CD4-positive, CD25-positive, alpha-beta regulatory T cell (primary cell): ENCODE data around the gene CALM3. TPM values are rescaled to one million over a fixed set of nuclear protein-coding genes. Genes with fewer than 3 reads are reported as not detected.

Experiments used
- ATAC-seq, 2 donors: fragments of 150-1000 bp; cut with Tn5 transposase; one replicate each; pipeline ENCODE4 v1.10.0; 2021; ENCODE audit warnings: low read depth in 2 of 2, moderate number of reproducible peaks in 2 of 2, moderate library complexity in 1 of 2
- DNase-seq, 3 donors: peaks; one replicate each; pipeline versions ENCODE4 v3.0.0 to v3.0.0-alpha.2; 2012 to 2022; ENCODE audit warnings: mixed read lengths in 1 of 3
- H3K27ac ChIP-seq: one replicate; pipeline ENCODE4 v1.7.0; 2013; ENCODE audit warnings: mild to moderate bottlenecking, low read length; ENCODE audit not compliant: insufficient read depth, poor library complexity, severe bottlenecking
- H3K27me3 ChIP-seq: one replicate; pipeline ENCODE4 v1.7.0; 2013; ENCODE audit warnings: low read length; ENCODE audit not compliant: control insufficient read depth, insufficient read depth
- H3K36me3 ChIP-seq: one replicate; pipeline ENCODE4 v1.7.0; 2013; ENCODE audit warnings: mild to moderate bottlenecking, low read length, moderate library complexity; ENCODE audit not compliant: control insufficient read depth, insufficient read depth
- H3K4me1 ChIP-seq: 2 replicates; pipeline ENCODE4 v1.7.0; 2013; ENCODE audit warnings: mild to moderate bottlenecking, low read length; ENCODE audit not compliant: insufficient read depth, control insufficient read depth, poor library complexity, severe bottlenecking
- H3K4me3 ChIP-seq: one replicate; pipeline ENCODE4 v1.7.0; 2013; ENCODE audit warnings: low read depth, mild to moderate bottlenecking, low read length, moderate library complexity
- H3K9me3 ChIP-seq, 2 experiments: 1 replicate in 1 of 2; 2 replicates in 1 of 2; pipeline ENCODE4 v1.7.0; 2013; ENCODE audit warnings: low read length in 2 of 2, mild to moderate bottlenecking in 1 of 2, moderate library complexity in 1 of 2; ENCODE audit not compliant: control insufficient read depth in 2 of 2
- H3K27ac Mint-ChIP-seq, 3 donors: one replicate each; pipeline ENCODE4 v1.8.0; 2020 to 2022; ENCODE audit warnings: mild to moderate bottlenecking in 3 of 3, mixed read lengths in 3 of 3, moderate library complexity in 2 of 3
- H3K27me3 Mint-ChIP-seq: one replicate; pipeline ENCODE4 v1.8.0; 2022; ENCODE audit warnings: mild to moderate bottlenecking, mixed read lengths
- H3K36me3 Mint-ChIP-seq: one replicate; pipeline ENCODE4 v1.8.0; 2020; ENCODE audit warnings: mixed read lengths
- H3K4me1 Mint-ChIP-seq, 4 donors: one replicate each; pipeline ENCODE4 v1.8.0; 2020 to 2022; ENCODE audit warnings: mixed read lengths in 4 of 4, mild to moderate bottlenecking in 1 of 4
- H3K4me3 Mint-ChIP-seq, 4 donors: one replicate each; pipeline ENCODE4 v1.8.0; 2020 to 2022; ENCODE audit warnings: mild to moderate bottlenecking in 4 of 4, mixed read lengths in 4 of 4, moderate library complexity in 3 of 4
- H3K9me3 Mint-ChIP-seq, 7 donors: one replicate each; pipeline ENCODE4 v1.8.0; 2020 to 2022; ENCODE audit warnings: mixed read lengths in 7 of 7, mild to moderate bottlenecking in 3 of 7, moderate library complexity in 2 of 7
- polyA plus RNA-seq, 4 donors: library from polyadenylated mRNA; unstranded; fragments of 300-500 nt; fragmentation: Illumina TruSeq; gene quantifications; one replicate each; pipeline ENCODE4 v1.2.3, GENCODE V29; 2021
- total RNA-seq: library from RNA; stranded (reverse); gene quantifications from one replicate; pipeline ENCODE4 v1.2.3, GENCODE V29; 2022

CALM3 gene
- total and polyA plus RNA-seq, 5 donors from 2014 or later, result 207 to 361 (median 286) TPM

DNA sequence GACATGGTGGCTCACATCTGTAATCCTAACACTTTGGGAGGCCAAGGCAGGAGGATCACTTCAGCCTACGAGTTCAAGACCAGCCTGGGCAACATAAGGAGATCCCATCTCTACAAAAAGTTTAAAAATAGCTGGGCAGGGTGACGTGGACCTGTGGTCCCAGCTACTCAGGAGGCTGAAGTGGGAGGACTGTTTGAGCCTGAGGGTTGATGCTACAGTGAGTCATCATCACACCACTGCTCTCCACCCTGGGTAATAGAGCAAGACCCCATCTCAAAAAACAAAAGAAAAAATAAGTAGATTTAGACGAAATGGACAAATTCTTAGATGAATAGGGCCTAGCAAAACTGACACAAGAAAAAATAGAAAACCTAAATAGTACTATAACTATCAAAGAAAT is 45.3 kb downstream of the CALM3 start:
- Histone ChIP-seq H3K4me3 (no peak overlapping the region), H3K27ac (no peak overlapping the region), H3K27me3 (peaks cover 14% of the 10 kb centered on the region), H3K36me3 (no peaks in the 10 kb centered on the region), H3K9me3 (peaks cover 0 to 3% of the 10 kb centered on the region in 2 experiments), H3K4me1 (peaks cover 8% of the 10 kb centered on the region)
- Mint-ChIP-seq H3K9me3 (peaks cover 0 to 21% (median 0%) of the 10 kb centered on the region in 7 donors), H3K36me3 (no peaks in the 10 kb centered on the region), H3K27ac (no peak overlapping the region), H3K4me1 (peaks cover 0 to 14% (median 7%) of the 10 kb centered on the region in 4 donors), H3K4me3 (no peak overlapping the region), H3K27me3 (peaks cover 79% of the 10 kb centered on the region)
- DNase-seq (no peak), ATAC-seq (no peak)

DNA sequence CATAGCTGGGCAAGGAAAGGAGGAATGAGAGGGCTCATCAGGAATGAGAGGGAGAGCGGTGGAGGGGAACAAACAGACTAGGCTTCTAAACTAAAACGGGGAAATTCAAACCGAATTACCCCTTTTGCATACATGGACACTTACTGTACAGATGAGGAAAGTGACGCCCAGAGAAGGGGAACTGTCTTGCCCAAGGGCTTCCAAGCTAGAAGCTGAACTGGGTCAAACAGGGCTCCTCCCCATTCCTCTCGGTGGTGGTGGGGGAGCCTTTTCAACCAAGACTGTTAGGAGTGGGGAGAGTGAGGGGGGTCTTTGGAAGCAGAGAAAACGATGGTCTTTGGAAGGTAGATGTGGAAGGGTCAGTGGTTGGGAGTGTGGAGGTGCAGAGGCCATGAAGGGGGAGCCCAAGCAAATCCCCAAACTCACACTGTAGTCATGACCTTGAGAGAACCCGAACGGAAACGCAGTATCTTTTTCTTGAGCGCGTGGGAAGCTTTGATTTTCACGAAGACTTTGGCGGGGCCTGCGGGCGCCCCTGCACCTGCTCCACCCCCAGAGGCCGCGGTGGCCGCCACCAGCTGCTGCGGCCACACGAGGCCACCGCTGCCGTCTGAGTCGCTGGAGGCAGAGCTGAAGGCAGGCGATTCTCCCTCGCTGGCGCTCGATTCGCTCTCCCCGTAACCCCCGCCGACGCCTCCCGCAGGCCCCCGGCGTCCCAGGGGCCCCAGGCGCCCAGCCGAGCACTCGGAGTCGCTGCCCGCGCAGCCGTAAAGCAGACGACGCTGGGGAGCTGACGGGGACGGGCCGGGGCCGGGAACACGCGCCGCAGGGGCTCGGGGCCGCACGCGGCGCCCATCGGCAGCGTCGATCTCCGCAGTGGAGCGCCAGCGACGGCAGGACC is 47.2 kb downstream of the CALM3 start:
- Histone ChIP-seq H3K9me3 (peaks cover 0 to 3% of the 10 kb centered on the region in 2 experiments), H3K27me3 (peaks cover 12% of the 10 kb centered on the region), H3K27ac (no peak overlapping the region), H3K4me3 (no peak overlapping the region), H3K4me1 (peaks cover 8% of the 10 kb centered on the region), H3K36me3 (no peaks in the 10 kb centered on the region)
- Mint-ChIP-seq H3K36me3 (no peaks in the 10 kb centered on the region), H3K4me3 (peak overlapping the region; percentile 34 to 69 (median 53)), H3K9me3 (peaks cover 0 to 21% (median 0%) of the 10 kb centered on the region in 7 donors), H3K27ac (peak overlapping the region in 1 of 3 donors; percentile 53), H3K27me3 (peaks cover 75% of the 10 kb centered on the region), H3K4me1 (peaks cover 0 to 14% (median 7%) of the 10 kb centered on the region in 4 donors)
- DNase-seq, result no peak
- no peak for ATAC-seq

DNA sequence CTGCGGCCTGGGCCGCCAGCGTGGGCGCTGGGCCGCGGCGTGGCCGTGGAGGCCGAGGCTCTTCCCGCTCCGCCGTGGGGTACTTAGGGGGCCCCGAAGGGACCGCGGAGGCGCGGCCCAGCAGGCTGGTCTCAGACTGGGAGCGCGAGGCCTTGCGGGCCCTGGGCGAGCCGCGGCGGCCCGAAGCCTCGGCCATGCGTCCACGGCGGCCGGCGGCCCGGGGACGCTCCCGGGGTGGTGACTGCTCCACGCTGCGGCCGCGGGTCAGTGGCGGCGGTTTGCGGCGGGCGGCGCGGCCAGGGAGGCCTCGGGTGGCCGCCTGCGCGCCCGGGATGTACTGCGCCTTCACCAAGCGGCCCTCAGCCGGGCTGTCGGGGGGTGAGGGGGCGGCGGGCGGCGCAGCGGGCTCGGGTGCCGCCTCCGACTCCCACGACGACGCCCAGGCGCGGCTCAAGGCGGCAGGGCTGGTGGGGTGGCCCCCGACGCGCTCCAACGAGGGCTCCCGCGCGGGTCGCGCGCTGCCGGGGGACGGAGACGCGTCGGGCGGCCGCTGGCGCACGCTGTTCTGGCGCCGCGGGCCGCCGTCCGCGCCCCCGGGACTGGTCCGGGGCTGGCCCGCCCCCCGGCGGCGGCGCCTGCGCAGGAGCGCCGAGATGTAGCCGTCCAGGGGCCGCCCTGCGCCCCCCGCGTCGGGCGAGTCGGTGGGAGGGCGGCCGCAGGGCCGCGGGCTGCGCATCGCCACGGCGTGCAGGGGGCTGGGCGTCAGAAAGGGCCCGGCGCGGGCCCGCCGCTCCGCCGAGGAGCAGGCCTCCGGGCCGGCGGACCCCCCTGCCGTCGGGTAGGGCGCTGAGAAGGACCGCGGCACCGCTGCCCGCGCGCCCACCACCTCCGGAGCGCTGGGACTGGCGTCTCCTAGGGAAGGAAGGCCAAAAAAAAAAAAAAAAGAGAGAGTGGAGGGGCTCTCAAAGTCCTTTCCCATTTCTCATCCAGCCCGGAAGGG is 48.1 kb downstream of the CALM3 start:
- Mint-ChIP-seq H3K36me3 (no peaks in the 10 kb centered on the region), H3K27ac (no peak overlapping the region), H3K4me1 (peaks cover 0 to 14% (median 7%) of the 10 kb centered on the region in 4 donors), H3K27me3 (peaks cover 67% of the 10 kb centered on the region), H3K4me3 (peak overlapping the region in 1 of 4 donors; percentile 63), H3K9me3 (peaks cover 0 to 21% (median 0%) of the 10 kb centered on the region in 7 donors)
- Histone ChIP-seq H3K36me3 (no peaks in the 10 kb centered on the region), H3K4me1 (peaks cover 8% of the 10 kb centered on the region), H3K27ac (no peak overlapping the region), H3K27me3 (peaks cover 12% of the 10 kb centered on the region), H3K9me3 (peaks cover 0 to 3% of the 10 kb centered on the region in 2 experiments), H3K4me3 (no peak overlapping the region)
- DNase-seq, result no peak
- no peak for ATAC-seq

DNA sequence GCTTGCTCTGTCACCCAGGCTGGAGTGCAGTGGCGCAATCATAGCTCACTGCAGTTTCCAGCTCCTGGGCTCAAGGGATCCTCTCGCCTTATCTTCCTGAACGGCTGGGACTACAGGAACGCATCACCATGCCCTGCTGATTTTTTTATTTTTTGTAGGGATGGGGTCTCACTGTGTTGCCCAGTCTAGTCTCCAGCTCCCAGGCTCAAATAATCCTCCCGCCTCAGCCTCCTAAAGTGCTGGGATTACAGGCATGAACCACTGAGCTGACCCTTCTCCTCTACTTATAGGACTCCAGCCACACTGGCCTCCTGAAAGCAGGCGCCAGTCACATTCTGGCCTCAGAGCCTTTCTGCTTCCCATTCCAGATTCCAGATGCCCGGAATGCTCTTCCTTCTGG is 49.3 kb downstream of the CALM3 start:
- ATAC-seq, result no peak
- H3K27me3 ChIP-seq, result peaks cover 12% of the 10 kb centered on the region
- H3K27ac Mint-ChIP-seq, result peak overlapping the region in 1 of 3 donors; percentile 14

DNA sequence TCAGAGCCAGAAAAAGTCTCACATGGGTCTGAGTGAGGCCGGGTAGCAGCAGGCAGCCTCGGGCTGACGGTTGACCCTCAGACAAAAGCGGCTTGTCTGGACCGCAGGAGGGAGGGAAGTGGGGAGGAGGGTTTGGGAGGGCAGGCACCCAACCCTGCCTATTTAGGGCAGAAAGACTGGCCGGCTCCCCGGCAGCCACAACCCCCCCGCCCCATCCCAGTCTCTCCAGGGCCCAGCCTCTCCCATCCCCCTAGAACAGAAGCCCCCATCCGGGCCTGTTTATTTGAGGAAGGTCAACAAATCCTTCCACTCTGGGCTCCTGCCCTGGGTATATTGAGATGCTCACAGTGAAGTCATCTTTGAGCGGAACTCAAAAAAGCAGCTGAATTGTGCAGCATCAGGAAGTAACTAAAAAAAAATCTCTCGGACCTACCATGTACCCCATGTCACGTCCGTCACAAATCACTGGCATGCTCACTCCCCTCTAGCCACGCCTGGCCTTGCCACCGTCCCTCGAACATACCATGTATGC is 53.6 kb downstream of the CALM3 start:
- no peaks in the 10 kb centered on the region for H3K36me3 ChIP-seq
- peaks cover 11% of the 10 kb centered on the region for H3K27me3 ChIP-seq
- Mint-ChIP-seq H3K4me1 (peaks cover 0 to 17% (median 2%) of the 10 kb centered on the region in 4 donors), H3K4me3 (no peak overlapping the region), H3K9me3 (peaks cover 0 to 11% (median 0%) of the 10 kb centered on the region in 7 donors), H3K27me3 (peaks cover 60% of the 10 kb centered on the region), H3K27ac (no peak overlapping the region), H3K36me3 (no peaks in the 10 kb centered on the region)
- H3K4me3 ChIP-seq, result no peak overlapping the region
- H3K4me1 ChIP-seq, result peaks cover 8% of the 10 kb centered on the region
- no peak for ATAC-seq
- DNase-seq, result no peak
- H3K9me3 ChIP-seq, result no peaks in the 10 kb centered on the region
- H3K27ac ChIP-seq, result no peak overlapping the region

More for the DNA sequence above, 49.3 kb downstream of the CALM3 start:
- DNase-seq, result no peak
- Histone ChIP-seq H3K27ac (no peak overlapping the region), H3K4me1 (peaks cover 8% of the 10 kb centered on the region), H3K9me3 (peaks cover 0 to 3% of the 10 kb centered on the region in 2 experiments), H3K4me3 (no peak overlapping the region), H3K36me3 (no peaks in the 10 kb centered on the region)
- Mint-ChIP-seq H3K4me1 (peaks cover 0 to 14% (median 7%) of the 10 kb centered on the region in 4 donors), H3K36me3 (no peaks in the 10 kb centered on the region), H3K9me3 (peaks cover 0 to 21% (median 0%) of the 10 kb centered on the region in 7 donors), H3K27me3 (peaks cover 65% of the 10 kb centered on the region), H3K4me3 (peak overlapping the region in 1 of 4 donors; percentile 53)

DNA sequence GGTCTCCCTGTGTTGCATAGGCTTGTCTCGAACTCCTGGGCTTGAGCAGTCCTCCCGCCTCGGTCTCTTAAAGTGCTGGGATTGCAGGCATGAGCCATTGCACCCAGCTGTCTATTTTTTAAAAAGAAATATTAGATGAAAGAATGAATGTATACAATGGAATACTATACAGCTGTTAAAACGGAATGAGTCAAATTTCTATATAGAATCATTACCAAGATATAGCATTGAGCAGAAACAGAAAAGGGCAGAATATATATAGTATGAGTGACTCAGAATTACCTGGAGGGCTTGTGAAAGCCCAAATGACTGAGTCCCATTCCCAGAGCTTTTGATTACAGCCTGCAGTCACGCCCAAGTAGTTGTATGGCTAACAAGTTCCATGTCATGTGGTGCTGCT is 55.4 kb downstream of the CALM3 start:
- H3K9me3 ChIP-seq, result no peaks in the 10 kb centered on the region
- H3K27ac ChIP-seq, result no peak overlapping the region
- peaks cover 24% of the 10 kb centered on the region for H3K4me1 ChIP-seq
- Mint-ChIP-seq H3K27ac (no peak overlapping the region), H3K9me3 (peaks cover 0 to 2% (median 0%) of the 10 kb centered on the region in 7 donors), H3K36me3 (no peaks in the 10 kb centered on the region), H3K4me1 (peaks cover 0 to 20% (median 2%) of the 10 kb centered on the region in 4 donors), H3K27me3 (peaks cover 59% of the 10 kb centered on the region), H3K4me3 (peak overlapping the region in 1 of 4 donors; percentile 55)
- H3K27me3 ChIP-seq, result peaks cover 12% of the 10 kb centered on the region
- no peaks in the 10 kb centered on the region for H3K36me3 ChIP-seq
- no peak for DNase-seq
- no peak overlapping the region for H3K4me3 ChIP-seq
- no peak for ATAC-seq
